PC-3 (cell line): ENCODE measurements around the gene NAB1.

Experiments used
- EZH2 ChIP-seq: fragments of 300-600 bp; sonication (generic); IDR thresholded peaks from one replicate; pipeline ENCODE4 v1.6.1; 2017; ENCODE audit warnings: antibody characterized with exemption, mild to moderate bottlenecking, low read length; ENCODE audit not compliant: unreplicated experiment
- EZH2phosphoT487 ChIP-seq: fragments of 300-600 bp; sonication (generic); IDR thresholded peaks from 2 replicates; pipeline ENCODE4 v1.6.1; 2018; ENCODE audit warnings: mild to moderate bottlenecking, antibody characterized with exemption, low read length, borderline replicate concordance
- TF ChIP-seq, protein P1 (sequence below): fragments of 300-600 bp; sonication (generic); conservative IDR thresholded peaks from 2 replicates; pipeline ENCODE4 v1.5.1; 2017; ENCODE audit warnings: antibody characterized with exemption, low read depth, mild to moderate bottlenecking, low read length

DNA sequence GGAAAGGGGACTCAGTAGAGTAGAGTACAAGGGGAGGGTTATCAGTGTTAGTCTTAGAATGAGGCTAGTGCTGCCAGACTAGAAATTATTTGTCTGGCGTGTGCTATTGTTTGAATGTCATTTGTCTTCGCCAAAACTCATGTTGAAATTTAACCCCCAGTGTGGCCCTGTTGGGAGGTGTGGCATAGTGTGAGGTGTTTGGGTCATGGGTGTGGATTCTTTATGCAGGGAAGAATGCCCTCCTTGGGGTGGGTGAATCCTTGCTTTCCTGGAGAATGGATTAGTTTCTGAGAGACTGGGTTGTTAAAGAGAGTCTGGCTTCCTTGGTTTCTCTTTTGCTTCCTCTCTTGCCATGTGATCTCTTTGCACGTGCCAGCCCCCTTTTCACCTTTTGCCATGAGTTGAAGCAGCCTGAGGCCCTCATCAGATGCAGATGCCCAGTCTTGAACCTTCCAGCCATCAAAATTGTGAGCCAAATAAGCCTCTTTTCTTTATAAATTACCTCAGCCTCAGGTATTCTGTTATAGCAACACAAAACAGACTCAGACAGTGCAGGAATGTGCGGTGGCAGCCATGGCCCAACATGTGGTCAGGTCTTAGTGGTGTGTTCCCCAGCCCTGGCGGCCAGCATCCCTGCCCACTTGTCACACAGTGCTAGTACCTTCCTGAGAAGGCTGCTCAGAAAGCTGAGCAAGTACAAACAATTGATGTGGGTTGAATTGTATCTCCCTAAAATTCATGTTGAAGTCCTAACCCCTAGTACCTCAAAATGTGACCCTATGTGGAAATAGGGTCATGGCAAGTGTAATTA is 48.4 kb upstream of the NAB1 start:
- TF ChIP-seq, protein P1, sequence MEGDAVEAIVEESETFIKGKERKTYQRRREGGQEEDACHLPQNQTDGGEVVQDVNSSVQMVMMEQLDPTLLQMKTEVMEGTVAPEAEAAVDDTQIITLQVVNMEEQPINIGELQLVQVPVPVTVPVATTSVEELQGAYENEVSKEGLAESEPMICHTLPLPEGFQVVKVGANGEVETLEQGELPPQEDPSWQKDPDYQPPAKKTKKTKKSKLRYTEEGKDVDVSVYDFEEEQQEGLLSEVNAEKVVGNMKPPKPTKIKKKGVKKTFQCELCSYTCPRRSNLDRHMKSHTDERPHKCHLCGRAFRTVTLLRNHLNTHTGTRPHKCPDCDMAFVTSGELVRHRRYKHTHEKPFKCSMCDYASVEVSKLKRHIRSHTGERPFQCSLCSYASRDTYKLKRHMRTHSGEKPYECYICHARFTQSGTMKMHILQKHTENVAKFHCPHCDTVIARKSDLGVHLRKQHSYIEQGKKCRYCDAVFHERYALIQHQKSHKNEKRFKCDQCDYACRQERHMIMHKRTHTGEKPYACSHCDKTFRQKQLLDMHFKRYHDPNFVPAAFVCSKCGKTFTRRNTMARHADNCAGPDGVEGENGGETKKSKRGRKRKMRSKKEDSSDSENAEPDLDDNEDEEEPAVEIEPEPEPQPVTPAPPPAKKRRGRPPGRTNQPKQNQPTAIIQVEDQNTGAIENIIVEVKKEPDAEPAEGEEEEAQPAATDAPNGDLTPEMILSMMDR: no peak
- TF ChIP-seq EZH2 (no peak), EZH2phosphoT487 (no peak)
